GM12872 (cell line): ENCODE measurements around the gene PPP1R3E.

Source experiments
- TF ChIP-seq, protein P1 (sequence below): IDR thresholded peaks from 3 replicates; pipeline ENCODE4 v1.5.1; 2011; ENCODE audit warnings: low read depth, mild to moderate bottlenecking, low read length, moderate library complexity; ENCODE audit not compliant: insufficient read depth

The PPP1R3E gene

DNA sequence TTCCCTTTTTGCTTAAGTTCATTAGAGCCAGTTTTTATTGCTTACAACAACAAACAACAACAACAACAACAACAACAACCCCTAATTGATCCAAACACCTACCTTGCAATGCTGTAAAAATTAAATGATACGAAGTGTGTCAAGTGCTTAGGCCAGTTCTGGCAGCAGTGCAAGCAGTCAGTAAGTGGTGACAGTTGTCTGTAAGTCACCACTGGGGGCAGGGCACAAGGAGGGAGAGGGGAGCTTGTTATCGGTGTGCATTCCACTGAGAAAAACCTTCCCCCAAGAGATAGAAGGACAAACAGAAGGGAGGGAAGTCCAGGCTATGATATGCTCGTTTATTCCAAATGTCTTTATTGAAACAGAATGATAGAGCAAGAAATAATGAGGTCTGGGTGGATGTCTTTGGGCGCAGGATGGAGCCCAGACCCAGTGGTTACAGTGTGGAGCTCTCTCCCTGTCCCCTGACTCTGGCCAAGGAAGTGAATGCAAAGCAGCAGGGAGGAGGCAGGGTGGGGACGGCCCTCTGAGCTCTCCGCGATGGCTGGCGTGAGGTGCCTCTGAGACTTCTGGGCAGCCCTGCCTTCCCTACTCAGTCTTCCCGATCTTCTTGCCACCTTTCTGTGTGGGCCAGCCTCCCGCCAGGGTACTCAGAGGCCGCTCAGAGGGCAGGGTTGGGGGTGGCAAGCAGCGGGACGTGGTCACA lies 43.5 kb upstream of the PPP1R3E start:
- TF ChIP-seq, protein P1, sequence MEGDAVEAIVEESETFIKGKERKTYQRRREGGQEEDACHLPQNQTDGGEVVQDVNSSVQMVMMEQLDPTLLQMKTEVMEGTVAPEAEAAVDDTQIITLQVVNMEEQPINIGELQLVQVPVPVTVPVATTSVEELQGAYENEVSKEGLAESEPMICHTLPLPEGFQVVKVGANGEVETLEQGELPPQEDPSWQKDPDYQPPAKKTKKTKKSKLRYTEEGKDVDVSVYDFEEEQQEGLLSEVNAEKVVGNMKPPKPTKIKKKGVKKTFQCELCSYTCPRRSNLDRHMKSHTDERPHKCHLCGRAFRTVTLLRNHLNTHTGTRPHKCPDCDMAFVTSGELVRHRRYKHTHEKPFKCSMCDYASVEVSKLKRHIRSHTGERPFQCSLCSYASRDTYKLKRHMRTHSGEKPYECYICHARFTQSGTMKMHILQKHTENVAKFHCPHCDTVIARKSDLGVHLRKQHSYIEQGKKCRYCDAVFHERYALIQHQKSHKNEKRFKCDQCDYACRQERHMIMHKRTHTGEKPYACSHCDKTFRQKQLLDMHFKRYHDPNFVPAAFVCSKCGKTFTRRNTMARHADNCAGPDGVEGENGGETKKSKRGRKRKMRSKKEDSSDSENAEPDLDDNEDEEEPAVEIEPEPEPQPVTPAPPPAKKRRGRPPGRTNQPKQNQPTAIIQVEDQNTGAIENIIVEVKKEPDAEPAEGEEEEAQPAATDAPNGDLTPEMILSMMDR, result no peak

DNA sequence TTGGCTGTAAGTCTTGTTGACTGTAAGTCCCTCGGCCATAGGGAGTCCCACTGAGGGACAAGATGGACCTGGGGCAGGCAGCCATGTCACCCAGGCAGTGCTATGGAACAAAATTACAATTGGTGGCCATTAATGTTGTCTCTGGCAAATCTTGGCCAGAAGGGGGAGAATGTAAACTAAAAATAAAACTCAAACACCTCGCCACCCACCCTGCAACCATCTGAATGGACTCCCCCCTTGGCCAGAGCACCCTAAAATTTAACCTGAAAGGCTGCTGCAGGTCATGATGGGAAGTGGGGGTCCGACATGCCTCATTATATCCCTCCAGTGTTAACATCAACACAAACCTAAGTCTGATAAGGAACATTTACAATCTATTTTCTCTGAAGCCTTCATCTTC lies 41.8 kb upstream of the PPP1R3E start:
- TF ChIP-seq, protein P1, result no peak

DNA sequence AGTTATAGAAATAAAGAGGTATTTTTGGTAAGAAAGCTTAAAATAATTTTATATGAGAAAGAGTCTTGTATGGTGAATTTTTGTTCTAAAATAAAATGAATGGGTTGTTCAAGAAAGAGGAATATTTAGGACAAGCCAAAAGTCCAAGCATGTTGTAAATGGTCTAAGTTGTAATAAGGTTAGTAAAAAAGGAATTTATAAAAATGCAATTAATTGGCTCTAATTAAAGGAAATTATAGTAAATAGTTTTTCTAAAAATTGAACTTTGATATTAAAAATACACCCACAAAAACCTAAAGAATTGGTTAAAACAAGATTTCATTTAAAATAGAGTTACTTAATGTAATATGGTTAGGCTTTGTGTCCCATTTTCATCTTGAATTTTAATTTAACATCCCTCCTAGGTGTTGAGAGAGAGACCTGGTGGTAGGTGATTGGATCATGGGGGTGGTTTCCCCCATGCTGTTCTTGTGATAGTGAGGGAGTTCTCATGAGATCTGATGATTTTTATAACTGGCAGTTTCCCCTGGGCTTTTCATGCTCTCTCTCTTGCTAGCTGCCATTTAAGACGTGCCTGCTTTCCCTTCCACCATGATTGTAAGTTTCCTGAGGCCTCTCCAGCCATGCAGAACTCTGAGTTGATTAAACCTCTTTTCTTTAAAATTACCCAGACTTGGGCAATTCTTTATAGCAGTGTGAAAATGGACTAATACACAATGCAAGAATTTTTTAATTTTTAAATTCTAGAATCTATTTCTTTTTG lies 37.0 kb upstream of the PPP1R3E start:
- TF ChIP-seq, protein P1, result no peak

DNA sequence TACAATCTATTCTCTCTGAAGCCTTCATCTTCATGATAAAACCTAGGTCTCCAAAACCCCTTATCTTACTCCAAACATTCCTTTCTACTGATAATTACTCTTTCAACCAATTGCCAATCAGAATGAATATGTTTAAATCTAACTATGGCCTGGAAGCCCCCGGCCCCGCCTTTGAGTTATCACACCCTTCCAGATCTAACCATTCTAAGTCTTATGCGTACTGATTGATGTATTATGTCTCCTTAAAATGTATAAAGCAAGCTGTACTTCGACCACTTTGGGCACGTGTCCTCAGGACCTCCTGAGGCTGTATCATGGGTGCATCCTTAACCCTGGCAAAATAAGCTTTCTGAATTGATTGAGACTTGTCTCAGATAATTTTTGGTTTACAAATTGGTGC lies 33.0 kb upstream of the PPP1R3E start:
- TF ChIP-seq, protein P1, result no peak

DNA sequence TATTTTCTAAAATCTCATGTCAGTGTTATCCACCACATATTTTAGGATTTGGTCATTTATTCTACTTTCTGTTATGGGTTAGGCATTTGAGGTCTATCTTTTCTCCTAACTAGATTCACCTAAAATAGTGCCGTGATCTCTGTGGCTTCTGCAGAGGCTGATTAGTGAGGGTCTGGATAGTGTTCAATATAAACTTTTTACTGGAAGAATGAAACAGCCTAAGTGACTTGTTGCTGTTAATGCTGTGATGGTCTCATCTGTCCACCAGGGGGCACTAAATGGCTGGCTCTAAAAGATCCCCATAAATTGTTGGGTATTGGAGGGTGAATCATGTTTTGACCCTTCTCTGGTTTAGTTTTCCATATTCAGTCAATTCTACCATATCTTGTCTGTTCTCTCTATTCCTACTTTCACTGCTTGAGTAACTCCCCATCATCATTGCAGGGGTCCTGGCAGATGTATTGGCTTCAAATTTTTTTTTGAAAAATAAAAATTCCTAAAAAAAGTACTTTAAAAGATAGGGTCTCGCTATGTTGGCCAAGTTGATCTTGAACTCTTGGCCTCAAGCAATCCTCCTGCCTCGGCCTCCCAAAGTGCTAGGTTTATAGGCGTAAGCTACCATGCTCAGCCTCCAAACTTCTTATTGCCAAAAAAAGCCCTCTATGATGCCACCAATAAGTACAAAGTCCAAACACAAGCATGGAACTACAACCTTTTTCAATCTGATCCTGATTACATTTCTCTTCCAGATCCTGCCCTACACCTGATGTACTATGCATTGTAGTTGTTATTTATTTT lies 25.5 kb upstream of the PPP1R3E start:
- TF ChIP-seq, protein P1, result peak; percentile 85

DNA sequence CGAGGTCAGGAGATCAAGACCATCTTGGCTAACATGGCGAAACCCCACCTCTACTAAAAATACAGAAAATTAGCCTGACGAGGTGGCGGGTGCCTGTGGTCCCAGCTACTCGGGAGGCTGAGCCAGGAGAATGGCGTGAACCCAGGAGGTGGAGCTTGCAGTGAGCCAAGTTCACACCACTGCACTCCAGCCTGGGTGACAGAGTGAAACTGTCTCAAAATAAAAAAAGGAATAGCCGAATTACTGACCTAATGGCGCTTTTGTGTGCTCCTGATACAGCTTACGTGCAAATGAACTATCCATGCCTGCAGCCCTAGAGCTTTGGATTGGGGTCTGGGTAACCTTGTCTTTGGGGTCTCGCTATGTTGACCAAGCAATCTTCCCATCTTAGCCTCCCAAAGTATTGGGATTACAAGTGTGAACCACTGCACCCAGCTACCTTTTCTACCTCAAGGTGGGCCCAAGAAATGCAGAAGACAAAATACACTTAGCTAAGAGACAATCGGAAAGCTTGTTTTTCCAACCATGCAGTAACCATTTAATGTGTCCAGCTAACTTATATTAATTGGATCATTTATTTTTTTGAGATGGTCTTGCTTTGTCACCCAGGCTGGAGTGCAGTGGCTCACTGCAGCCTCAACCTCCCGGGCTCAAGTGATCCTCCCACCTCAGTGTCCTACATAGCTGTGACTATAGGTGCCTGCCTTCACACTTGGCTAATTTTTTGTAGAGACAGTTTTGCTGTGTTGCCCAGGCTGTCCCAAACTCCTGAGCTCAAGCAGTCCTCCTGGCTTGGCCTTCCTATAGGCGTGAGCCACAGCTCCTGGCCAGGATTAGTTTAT lies 24.1 kb upstream of the PPP1R3E start:
- TF ChIP-seq, protein P1, result no peak
